Camera-type eye (tissue), 1 donor: ENCODE data around the gene MZF1. TPM values are rescaled to one million over a fixed set of nuclear protein-coding genes. Genes with fewer than 3 reads are reported as not detected.

Experiments used
- total RNA-seq: library from RNA; depleted of rRNA; stranded (reverse); fragments of >200 nt; gene quantifications from one replicate; pipeline ENCODE4 v1.2.3, GENCODE V29; 2014

The MZF1 gene
- total RNA-seq, result 35.8 TPM

GRCh38 chr19:58572818-58573657 is at the start of gene MZF1:
TSS of gene MZF1 (minus strand) at chr19:58573335. CDS start at chr19:58571389, 1,946 bp downstream.

GRCh38 chr19:58558066-58558622 is 15.0 kb downstream of the MZF1 start, which contains the start of gene UBE2M:
TSS of gene UBE2M (minus strand) at chr19:58558611. CDS start at chr19:58558381, 230 bp downstream.

GRCh38 chr19:58554494-58555368 is 18.4 kb downstream of the MZF1 start, which contains the start of gene CHMP2A:
TSS of gene CHMP2A (minus strand) at chr19:58555105. CDS start at chr19:58554212, 893 bp downstream.

GRCh38 chr19:58543826-58544590 is 29.1 kb downstream of the MZF1 start, which contains the start of gene TRIM28:
TSS of gene TRIM28 (plus strand) at chr19:58544064. CDS start at chr19:58544758, 694 bp downstream.

GRCh38 chr19:58519355-58520256 is 53.5 kb downstream of the MZF1 start, which contains the start of gene ZBTB45:
TSS of gene ZBTB45 (minus strand) at chr19:58519810. CDS start at chr19:58517673, 2,137 bp downstream.

Other genes starting within 250 kb of the MZF1 start
- 4.1 TPM for gene ZSCAN22, start 246.3 kb downstream of the MZF1 start, total RNA-seq
- gene A1BG, start 219.8 kb downstream of the MZF1 start, total RNA-seq, result 6.0 TPM
- 8.7 TPM for gene ZNF497, start 210.6 kb downstream of the MZF1 start, total RNA-seq
- 4.4 TPM for gene ZNF837, start 192.3 kb downstream of the MZF1 start, total RNA-seq
- gene RPS5, start 186.1 kb downstream of the MZF1 start, total RNA-seq, result 834 TPM
- not detected for gene RNF225, start 177.7 kb downstream of the MZF1 start, total RNA-seq
- gene ZNF584, start 164.7 kb downstream of the MZF1 start, total RNA-seq, result 20.0 TPM
- gene ZNF132, start 133.2 kb downstream of the MZF1 start, total RNA-seq, result 13.2 TPM
- 19.1 TPM for gene ZNF324B, start 121.7 kb downstream of the MZF1 start, total RNA-seq
- gene ZNF324, start 106.3 kb downstream of the MZF1 start, total RNA-seq, result 35.8 TPM
- 19.0 TPM for gene ZNF446, start 97.0 kb downstream of the MZF1 start, total RNA-seq
- 4.9 TPM for gene SLC27A5, start 61.3 kb downstream of the MZF1 start, total RNA-seq
- 7.4 TPM for gene ZBTB45, start 53.5 kb downstream of the MZF1 start, total RNA-seq
- gene TRIM28, start 29.3 kb downstream of the MZF1 start, total RNA-seq, result 264 TPM
- 71.1 TPM for gene CHMP2A, start 18.2 kb downstream of the MZF1 start, total RNA-seq
- gene UBE2M, start 14.7 kb downstream of the MZF1 start, total RNA-seq, result 40.4 TPM